Measurements from ENCODE around the gene PIK3C2A.

GRCh38 chr11:17238377-17238776 lies 30.6 kb upstream of the PIK3C2A start:
- TF ChIP-seq CTCF (optimal IDR thresholded peaks at IDR 0.05 in 1 of 3, IDR thresholded peaks at IDR 0.05 in 1 of 3, conservative IDR thresholded peaks at IDR 0.05 in 1 of 3; ENCODE audit: extremely low read depth in 1 of 3, insufficient read depth in 2 of 3, low read length in 3 of 3) (no peak), EZH2 (IDR thresholded peaks at IDR 0.05; ENCODE audit: low read length) (no peak)

All from keratinocyte (primary cell).